IPS-18c (cell line): Measurements from ENCODE around the gene IFT43.

Experiments used
- H3K4me3 ChIP-seq: 2 replicates; pipeline ENCODE4 v1.7.0; 2013; ENCODE audit warnings: low read depth, mild to moderate bottlenecking, low read length, moderate library complexity; ENCODE audit not compliant: insufficient read depth
- H3K9me3 ChIP-seq: one replicate; pipeline ENCODE4 v1.6.1; 2013; ENCODE audit warnings: mild to moderate bottlenecking, low read length, moderate library complexity; ENCODE audit not compliant: control insufficient read depth, insufficient read depth

The IFT43 gene

DNA sequence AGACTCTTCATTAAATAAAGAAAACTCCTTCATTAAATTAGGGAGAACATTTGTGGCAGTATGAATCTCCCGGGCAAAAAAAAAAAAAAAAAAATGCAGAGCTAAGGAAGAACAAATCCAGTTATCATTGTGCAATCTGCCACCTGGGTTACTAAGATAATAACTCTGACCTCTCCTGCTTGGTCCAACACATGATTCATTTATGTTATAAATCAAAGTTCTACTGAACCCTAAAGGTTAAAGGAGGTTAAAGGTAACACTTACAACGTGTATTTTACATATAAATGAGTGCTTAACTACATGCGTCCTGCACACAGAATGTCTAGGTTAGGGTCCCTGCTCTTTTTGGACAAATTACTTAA lies 8.0 kb upstream of the IFT43 start:
- H3K4me3 ChIP-seq: no peak overlapping the region
- H3K9me3 ChIP-seq: peaks cover 2% of the 10 kb centered on the region

GRCh38 chr14:75978249-75978731 lies 7.3 kb upstream of the IFT43 start:
- peaks cover 2% of the 10 kb centered on the region for H3K9me3 ChIP-seq
- H3K4me3 ChIP-seq: no peak overlapping the region

DNA sequence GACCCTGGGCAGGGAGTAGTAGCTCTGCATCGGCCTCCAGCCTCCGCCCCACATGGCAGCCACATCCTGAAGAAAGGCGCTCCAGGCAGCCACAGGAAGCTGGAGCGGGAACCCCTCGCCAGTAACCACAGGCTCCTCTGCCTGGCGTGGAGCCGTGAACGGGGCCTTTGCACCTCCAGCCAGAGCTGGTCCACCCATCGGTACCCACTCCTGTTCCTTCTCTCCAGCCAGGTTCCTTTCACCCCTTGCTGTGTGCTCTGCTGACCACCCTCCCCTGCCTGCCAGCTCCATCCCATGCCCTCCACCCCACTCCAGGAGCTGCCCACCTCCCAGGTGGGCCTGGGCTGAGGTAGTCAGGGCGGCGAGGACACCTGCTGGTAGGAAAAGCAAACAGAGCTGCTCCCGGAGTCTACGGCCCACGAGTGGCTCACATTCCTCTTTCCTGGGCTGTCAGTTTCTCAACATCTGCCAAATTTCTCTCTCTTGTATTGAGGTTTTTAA lies 6.4 kb upstream of the IFT43 start:
- Histone ChIP-seq H3K9me3 (peaks cover 2% of the 10 kb centered on the region), H3K4me3 (no peak overlapping the region)

DNA sequence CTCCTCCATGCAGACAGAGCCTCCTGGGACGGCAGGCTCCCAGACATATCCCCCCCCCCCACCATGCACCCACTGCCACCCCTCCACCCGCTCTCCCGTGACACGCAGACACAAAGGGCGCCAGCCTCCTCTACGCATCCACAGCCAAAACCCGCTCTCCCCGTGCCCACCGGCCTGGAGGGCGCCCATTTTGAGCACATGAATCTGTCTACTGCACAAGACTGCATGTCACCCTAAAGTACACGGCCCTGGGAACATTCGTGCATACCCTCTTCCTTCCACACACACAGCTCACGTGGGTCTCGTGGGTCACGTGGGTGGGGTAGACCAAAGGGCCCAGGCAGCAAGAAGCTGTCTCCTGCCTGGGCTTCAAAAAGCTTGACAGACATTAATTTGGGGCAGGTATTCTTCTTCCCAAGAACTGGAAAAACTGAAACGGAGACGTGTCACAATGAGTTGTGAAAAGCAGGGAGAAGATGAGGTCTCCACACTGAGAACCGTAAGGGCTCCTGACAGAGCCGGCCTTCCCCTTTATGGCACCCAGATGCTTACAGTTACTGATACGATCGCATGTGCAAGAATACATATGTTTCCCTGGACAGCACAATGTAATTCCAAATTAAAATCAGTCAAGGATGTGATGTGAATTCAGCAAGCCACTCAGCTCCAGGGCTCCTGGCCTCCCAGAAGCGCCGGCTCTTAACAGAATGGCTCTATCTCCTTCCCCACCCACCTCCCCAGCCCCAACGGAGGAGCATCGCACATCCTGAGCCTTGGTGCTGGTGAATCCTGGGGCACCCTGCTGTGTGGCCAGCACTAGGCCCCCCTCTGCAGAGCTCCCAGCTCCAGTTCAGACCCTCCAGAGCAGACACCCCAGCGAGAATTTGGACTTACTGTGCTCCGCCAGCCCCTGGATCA lies 5.7 kb upstream of the IFT43 start:
- no peak overlapping the region for H3K4me3 ChIP-seq
- peaks cover 2% of the 10 kb centered on the region for H3K9me3 ChIP-seq

GRCh38 chr14:75980856-75981255 lies 4.7 kb upstream of the IFT43 start:
- peaks cover 2% of the 10 kb centered on the region for H3K9me3 ChIP-seq
- H3K4me3 ChIP-seq: no peak overlapping the region; the same call in 1 of the 2 replicates

DNA sequence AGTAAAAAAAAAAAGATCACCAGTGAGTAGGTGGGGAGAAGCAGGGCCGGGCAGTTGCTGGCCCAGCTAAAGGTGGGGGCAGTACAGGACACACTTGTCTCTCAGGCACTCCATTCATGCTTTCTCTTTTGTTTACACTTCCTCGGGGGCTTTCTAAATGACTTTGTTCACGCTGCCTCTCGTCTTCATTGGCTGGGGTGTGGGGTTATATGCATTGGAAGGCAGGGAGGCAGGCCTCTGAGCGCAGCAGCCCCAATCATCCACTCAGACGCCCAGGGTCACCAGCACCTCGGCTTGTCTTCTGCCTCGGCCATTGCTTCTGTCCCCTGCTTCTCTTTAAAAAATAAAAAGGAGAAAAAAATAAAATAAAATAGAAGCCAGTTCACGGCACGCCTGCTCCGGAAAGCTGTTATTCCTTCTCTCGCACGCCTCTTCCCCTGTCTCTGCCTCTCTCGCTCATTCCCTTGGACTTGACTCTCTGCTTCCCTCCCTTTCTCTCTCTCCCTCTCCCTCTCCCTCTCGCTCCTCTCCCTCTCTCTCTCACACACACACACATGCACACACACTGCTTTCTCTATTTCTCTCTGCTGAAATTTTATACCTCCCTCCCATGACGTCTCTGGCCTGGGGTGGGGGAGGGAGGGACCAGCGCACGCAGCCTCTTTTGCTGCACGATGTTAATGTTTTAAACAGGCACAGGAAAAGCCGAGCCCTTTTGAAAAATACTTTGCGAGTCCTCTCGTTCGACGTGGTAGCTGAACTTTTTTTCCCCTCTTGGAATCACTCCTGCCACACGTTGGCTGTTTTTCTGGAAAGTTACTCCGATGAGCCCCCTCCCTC lies 3.9 kb upstream of the IFT43 start, which contains the start of gene TGFB3:
Gene TGFB3 (minus strand): TSS at position 570 of the 840 bp plus-strand sequence. CDS start 1,102 bp downstream, outside the sequence.
- Histone ChIP-seq H3K4me3 (peak within 1 kb of the TSS; percentile 71), H3K9me3 (peaks cover 2% of the 10 kb centered on the region)

DNA sequence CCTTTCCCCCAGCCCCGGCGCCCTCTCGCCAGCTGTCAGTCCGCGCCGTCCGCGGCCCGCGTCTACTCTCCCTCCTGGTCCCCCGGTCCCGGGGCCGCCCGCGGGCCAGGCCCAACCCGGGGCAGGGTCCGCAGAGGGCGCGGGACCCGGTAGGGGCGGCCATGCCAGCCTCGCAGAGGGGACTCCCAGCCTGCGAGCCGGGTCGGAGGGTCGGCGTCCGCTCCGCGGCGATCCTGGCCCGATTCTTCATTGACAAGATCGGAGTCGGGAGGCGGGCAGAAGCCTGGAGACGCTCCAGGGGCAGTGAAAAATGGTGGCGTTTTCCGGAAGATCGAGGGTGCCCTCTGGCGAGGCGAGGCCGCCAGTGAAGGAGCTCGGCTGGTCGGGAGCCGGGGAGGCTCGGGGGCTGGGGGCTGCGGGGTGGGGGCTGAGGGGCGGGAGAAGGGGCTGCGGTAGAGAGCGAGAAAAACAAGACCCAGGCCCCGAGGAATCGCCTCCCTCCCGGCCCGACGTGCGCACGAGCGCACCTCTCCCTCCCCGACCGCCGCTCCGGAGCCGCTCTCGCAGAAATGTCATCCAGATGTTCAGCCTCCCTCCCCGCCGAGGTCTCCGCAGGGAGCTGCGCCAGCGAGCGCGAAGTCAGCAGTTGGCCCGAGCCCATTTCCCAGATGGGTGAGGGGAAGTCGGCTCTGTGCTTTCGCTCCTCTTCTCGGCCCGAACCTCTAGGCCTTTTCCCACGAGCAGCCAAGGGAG lies 3.1 kb upstream of the IFT43 start:
- Histone ChIP-seq H3K4me3 (peak overlapping the region; percentile 71), H3K9me3 (peaks cover 2% of the 10 kb centered on the region)

DNA sequence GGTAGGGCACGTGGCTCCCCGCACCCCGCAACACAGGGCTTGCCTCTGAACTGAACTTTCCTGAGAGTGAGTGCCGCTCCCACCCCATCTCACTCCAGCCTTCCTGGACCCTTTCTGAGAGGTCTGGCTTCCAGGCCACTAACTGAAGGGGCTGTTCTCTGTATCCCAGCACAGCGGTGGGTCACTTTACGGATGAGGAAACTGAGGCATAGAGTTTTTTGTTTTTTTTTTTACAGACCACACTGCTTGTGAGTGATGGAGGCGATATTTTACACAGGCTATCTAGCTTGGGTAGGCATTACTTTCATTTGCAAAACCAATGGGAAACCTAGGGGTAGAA lies 2.6 kb upstream of the IFT43 start:
- peaks cover 2% of the 10 kb centered on the region for H3K9me3 ChIP-seq
- H3K4me3 ChIP-seq: peak overlapping the region; percentile 71

GRCh38 chr14:75984674-75985073 lies 889 bp upstream of the IFT43 start:
- Histone ChIP-seq H3K4me3 (no peak overlapping the region), H3K9me3 (peaks cover 2% of the 10 kb centered on the region)

- peaks cover 2% of the 10 kb centered on the region for H3K9me3 ChIP-seq
- peak overlapping the region; percentile 95 for H3K4me3 ChIP-seq
These were observed 839 bp downstream of the IFT43 start for GRCh38 chr14:75986439-75986765.

DNA sequence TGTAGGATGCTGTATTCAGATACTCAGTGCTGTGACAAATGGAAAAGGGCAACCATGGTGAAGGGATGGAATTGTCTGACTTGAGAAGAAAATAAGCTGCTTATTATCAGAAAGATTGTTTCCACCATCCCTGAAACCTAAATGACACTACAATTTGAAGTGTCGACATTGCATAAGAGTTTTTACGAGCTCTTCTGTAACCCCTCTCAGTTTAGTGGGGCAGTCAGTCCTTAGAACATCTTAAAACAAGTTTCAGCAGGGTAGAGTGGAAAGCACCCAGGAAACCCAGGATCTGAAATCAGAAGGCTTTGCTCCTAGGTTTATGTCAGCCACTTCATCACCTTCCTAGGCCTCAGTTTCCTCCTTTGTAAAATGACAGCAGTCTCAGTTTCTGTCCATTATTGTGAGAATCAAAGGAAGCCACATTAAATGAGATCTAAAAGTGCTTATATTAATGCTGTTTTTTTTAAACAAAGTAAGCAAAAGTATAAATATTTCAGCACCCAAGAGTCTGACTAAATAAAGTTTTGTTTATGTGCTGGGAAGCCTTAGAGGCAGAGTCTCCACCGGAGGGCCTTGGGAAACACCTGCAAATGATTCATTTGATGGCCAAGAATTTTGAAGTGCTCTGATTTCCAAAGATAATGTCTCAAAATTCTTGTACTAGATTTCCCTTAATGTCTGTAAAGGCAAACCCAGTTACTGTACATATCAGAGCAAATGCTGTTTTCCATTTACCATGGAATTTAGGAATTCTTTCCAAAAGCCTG lies 1.8 kb downstream of the IFT43 start:
- no peak overlapping the region for H3K4me3 ChIP-seq
- H3K9me3 ChIP-seq: no peaks in the 10 kb centered on the region

DNA sequence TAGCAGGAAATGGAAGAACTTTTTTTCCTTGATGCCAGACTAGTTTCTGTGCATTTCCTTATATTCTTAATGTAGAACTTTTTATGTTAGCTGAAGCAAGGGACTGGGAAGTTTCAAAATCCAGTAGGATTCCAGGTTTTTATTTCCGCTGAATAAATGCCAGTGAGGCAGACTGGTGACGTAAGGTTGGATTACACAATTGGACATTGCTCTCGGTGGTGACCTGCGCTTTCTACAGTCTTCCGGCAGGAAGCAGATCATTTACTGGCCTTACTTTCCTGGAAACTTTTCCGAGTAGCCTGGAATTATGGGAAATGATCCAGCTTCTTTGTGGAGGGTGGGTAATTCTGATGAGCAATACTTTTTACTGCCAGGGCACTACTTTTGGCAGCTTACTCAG lies 3.6 kb downstream of the IFT43 start:
- Histone ChIP-seq H3K9me3 (no peaks in the 10 kb centered on the region), H3K4me3 (no peak overlapping the region)

DNA sequence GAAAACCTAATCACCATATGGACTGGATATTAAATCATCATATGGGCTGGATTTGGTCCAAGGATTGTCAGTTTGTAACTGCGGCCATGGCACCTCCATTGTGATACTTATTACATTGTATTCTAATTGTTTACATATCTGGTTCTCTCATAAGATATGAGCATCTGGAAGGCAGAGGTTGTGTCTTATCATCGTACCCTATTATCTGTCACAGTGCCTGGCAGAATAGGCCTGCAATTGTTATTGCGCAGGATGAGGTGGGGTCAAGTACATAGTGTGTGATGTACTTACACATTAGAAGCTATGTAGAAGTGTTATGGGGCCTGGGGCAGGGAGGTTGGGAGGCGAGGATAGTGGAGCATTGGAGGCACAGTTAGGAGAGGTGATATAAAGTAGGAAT lies 4.7 kb downstream of the IFT43 start:
- Histone ChIP-seq H3K4me3 (no peak overlapping the region), H3K9me3 (no peaks in the 10 kb centered on the region)

DNA sequence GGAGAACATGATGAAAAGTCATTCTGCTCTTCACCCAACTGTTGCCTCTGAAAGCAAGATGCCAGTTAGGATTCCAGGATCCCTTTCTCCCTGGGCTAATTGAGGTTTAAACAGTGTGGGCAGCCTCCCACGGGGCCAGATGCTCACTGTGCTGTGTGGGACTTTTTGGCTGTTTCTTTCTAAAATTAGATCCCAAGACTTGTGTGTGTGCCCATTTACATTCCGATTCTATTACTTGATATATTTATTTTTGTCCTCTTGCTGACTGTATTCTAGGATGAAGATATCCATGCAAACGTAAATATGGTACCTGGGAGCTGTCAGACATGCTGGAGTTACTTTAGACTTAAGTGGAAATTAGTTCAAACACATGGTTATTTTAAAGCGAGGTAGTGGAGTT lies 6.2 kb downstream of the IFT43 start:
- Histone ChIP-seq H3K9me3 (no peaks in the 10 kb centered on the region), H3K4me3 (no peak overlapping the region)

- H3K4me3 ChIP-seq: no peak overlapping the region
- no peaks in the 10 kb centered on the region for H3K9me3 ChIP-seq
These were observed 8.0 kb downstream of the IFT43 start for GRCh38 chr14:75993567-75994041.

DNA sequence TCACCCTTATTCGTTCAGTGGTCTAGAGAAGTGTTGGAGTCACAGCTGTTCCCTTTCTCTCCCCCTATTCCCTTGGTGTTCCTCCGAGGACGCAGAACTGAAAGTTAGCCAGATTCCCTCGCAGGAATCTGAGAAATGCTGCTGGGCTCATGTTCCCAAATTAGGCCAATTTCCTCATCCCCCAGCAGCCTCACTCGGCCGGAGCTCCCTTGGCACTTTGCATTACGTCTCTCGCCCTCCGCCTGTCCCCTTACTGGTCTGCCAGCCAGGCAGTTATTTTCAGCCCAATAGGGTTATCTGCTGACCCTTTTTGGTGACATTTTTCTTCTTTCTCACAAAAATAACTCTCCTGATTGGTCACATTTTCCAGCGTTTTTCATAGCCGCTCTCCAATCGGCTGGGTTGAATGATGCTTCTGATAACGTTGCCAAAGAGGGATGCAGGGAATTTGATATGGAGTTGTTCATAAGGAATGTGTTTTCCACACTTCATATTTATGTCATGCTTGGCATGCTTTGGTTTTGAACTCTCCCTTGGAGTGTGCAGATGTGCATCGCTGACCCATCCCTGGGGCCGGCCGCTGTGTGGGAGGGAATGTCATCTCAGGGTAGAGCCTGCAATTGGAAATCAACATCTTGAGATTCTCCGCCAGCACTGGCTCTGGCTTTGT lies 9.9 kb downstream of the IFT43 start:
- Histone ChIP-seq H3K9me3 (no peaks in the 10 kb centered on the region), H3K4me3 (no peak overlapping the region)
